ENCODE measurements around the gene SNN.

Gene SNN

GRCh38 chr16:11679250-11679649, 11.0 kb downstream of the SNN start:
- Histone ChIP-seq H3K4me3 (ENCODE audit: low read depth, low read length, poor library complexity, severe bottlenecking) (no peak overlapping the region), H3K9ac (ENCODE audit: low read length) (no peak overlapping the region; the same call in 1 of the 2 replicates), H3K9me2 (ENCODE audit: low read depth, low read length) (no peaks in the 10 kb centered on the region), H3K36me3 (ENCODE audit: insufficient read depth, low read length) (peaks cover 55% of the 10 kb centered on the region), H3F3A (ENCODE audit: insufficient read depth, low read length) (peaks cover 26% of the 10 kb centered on the region), H3K27me3 (ENCODE audit: insufficient read depth, low read length) (no peaks in the 10 kb centered on the region), H3K4me1 (ENCODE audit: insufficient read depth, low read length, severe bottlenecking) (peaks cover 82% of the 10 kb centered on the region), H4K20me1 (ENCODE audit: insufficient read depth, low read length) (no peaks in the 10 kb centered on the region), H2AFZ (ENCODE audit: low read length) (no peak overlapping the region), H3K79me2 (ENCODE audit: insufficient read depth, low read length) (no peaks in the 10 kb centered on the region), H3K9me3 (ENCODE audit: low read length) (no peaks in the 10 kb centered on the region), H3K4me2 (ENCODE audit: low read length) (peak overlapping the region; percentile 55; the same call in 1 of the 2 replicates), H3K27ac (ENCODE audit: low read depth, low read length, poor library complexity, severe bottlenecking) (peak overlapping the region; percentile 96)
- TF ChIP-seq EZH2 (IDR thresholded peaks at IDR 0.05; ENCODE audit: borderline replicate concordance, low read length), result no peak
- no peak for TF ChIP-seq CTCF (IDR thresholded peaks at IDR 0.05; ENCODE audit: low read length)

GRCh38 chr16:11679941-11680911, 12.0 kb downstream of the SNN start:
- Histone ChIP-seq H3K4me2 (ENCODE audit: low read length) (peak overlapping the region; percentile 24), H3K9me3 (ENCODE audit: low read length) (no peaks in the 10 kb centered on the region), H3K27ac (ENCODE audit: low read depth, low read length, poor library complexity, severe bottlenecking) (peak overlapping the region; percentile 96), H3K4me3 (ENCODE audit: low read depth, low read length, poor library complexity, severe bottlenecking) (no peak overlapping the region), H3K79me2 (ENCODE audit: insufficient read depth, low read length) (no peaks in the 10 kb centered on the region), H3K36me3 (ENCODE audit: insufficient read depth, low read length) (peaks cover 63% of the 10 kb centered on the region), H3K4me1 (ENCODE audit: insufficient read depth, low read length, severe bottlenecking) (peaks cover 91% of the 10 kb centered on the region), H4K20me1 (ENCODE audit: insufficient read depth, low read length) (no peaks in the 10 kb centered on the region), H3K27me3 (ENCODE audit: insufficient read depth, low read length) (no peaks in the 10 kb centered on the region), H3K9ac (ENCODE audit: low read length) (peak overlapping the region; percentile 13; the same call in 1 of the 2 replicates), H3F3A (ENCODE audit: insufficient read depth, low read length) (peaks cover 26% of the 10 kb centered on the region), H3K9me2 (ENCODE audit: low read depth, low read length) (no peaks in the 10 kb centered on the region), H2AFZ (ENCODE audit: low read length) (no peak overlapping the region)
- no peak for TF ChIP-seq EZH2 (IDR thresholded peaks at IDR 0.05; ENCODE audit: borderline replicate concordance, low read length)
- TF ChIP-seq CTCF (IDR thresholded peaks at IDR 0.05; ENCODE audit: low read length), result no peak

GRCh38 chr16:11681556-11681955, 13.3 kb downstream of the SNN start:
- Histone ChIP-seq H3K4me1 (ENCODE audit: insufficient read depth, low read length, severe bottlenecking) (peaks cover 99% of the 10 kb centered on the region), H3K79me2 (ENCODE audit: insufficient read depth, low read length) (no peaks in the 10 kb centered on the region), H3K9me2 (ENCODE audit: low read depth, low read length) (no peaks in the 10 kb centered on the region), H4K20me1 (ENCODE audit: insufficient read depth, low read length) (no peaks in the 10 kb centered on the region), H3K27ac (ENCODE audit: low read depth, low read length, poor library complexity, severe bottlenecking) (peak overlapping the region; percentile 96), H3F3A (ENCODE audit: insufficient read depth, low read length) (peaks cover 26% of the 10 kb centered on the region), H3K27me3 (ENCODE audit: insufficient read depth, low read length) (no peaks in the 10 kb centered on the region), H3K4me3 (ENCODE audit: low read depth, low read length, poor library complexity, severe bottlenecking) (peak overlapping the region; percentile 28), H3K9me3 (ENCODE audit: low read length) (no peaks in the 10 kb centered on the region), H3K9ac (ENCODE audit: low read length) (peak overlapping the region; percentile 34; the same call in 1 of the 2 replicates), H3K36me3 (ENCODE audit: insufficient read depth, low read length) (peaks cover 66% of the 10 kb centered on the region), H3K4me2 (ENCODE audit: low read length) (peak overlapping the region; percentile 57), H2AFZ (ENCODE audit: low read length) (no peak overlapping the region)
- TF ChIP-seq CTCF (IDR thresholded peaks at IDR 0.05; ENCODE audit: low read length) (no peak), EZH2 (IDR thresholded peaks at IDR 0.05; ENCODE audit: borderline replicate concordance, low read length) (no peak)
